Jurkat, Clone E6-1 (cell line): ENCODE results near the gene CTSC. TPM values are rescaled to one million over a fixed set of nuclear protein-coding genes. Genes with fewer than 3 reads are reported as not detected.
A peak's percentile ranks its signal among the peaks of the same experiment; 100 is the strongest.

Source experiments
- DNase-seq: peaks from one replicate; pipeline ENCODE4 v3.0.0-alpha.2; 2011; ENCODE audit warnings: low read depth, low spot score
- H3K4me3 ChIP-seq: 2 replicates; pipeline ENCODE4 v1.5.1; 2011; ENCODE audit warnings: mild to moderate bottlenecking, low read length, control low read depth, moderate library complexity
- polyA plus RNA-seq: library from polyadenylated mRNA; unstranded; fragments of >200 nt; gene quantifications from one replicate; pipeline ENCODE4 v1.2.1, GENCODE V29; 2012; ENCODE audit warnings: missing spikeins; ENCODE audit not compliant: insufficient read length, insufficient read depth

CTSC gene
- 159 TPM for polyA plus RNA-seq

- DNase-seq, result peak; percentile 90
- peak within 1 kb of the TSS; percentile 85 for H3K4me3 ChIP-seq
These were observed at the start of gene CTSC for GRCh38 chr11:88337181-88337986. TSS of gene CTSC (minus strand) at chr11:88337736. CDS start at chr11:88337672, 64 bp downstream.

- no peak overlapping the region for H3K4me3 ChIP-seq
- DNase-seq, result no peak
These were observed 47.1 kb upstream of the CTSC start for GRCh38 chr11:88384669-88385005.

- no peak overlapping the region for H3K4me3 ChIP-seq
- no peak for DNase-seq
These were observed 46.6 kb upstream of the CTSC start for GRCh38 chr11:88384004-88384668.

GRCh38 chr11:88383447-88383846 is 45.9 kb upstream of the CTSC start:
- DNase-seq, result no peak
- H3K4me3 ChIP-seq, result no peak overlapping the region

GRCh38 chr11:88379130-88379529 is 41.6 kb upstream of the CTSC start:
- no peak overlapping the region for H3K4me3 ChIP-seq
- DNase-seq, result no peak

GRCh38 chr11:88378422-88379066 is 41.0 kb upstream of the CTSC start:
- H3K4me3 ChIP-seq, result no peak overlapping the region
- DNase-seq, result no peak

- no peak overlapping the region for H3K4me3 ChIP-seq
- DNase-seq, result no peak
These were observed 40.1 kb upstream of the CTSC start for GRCh38 chr11:88377646-88378045.

- no peak overlapping the region for H3K4me3 ChIP-seq
- no peak for DNase-seq
These were observed 39.6 kb upstream of the CTSC start for GRCh38 chr11:88377144-88377543.

GRCh38 chr11:88375927-88376470 is 38.5 kb upstream of the CTSC start:
- DNase-seq, result no peak
- no peak overlapping the region for H3K4me3 ChIP-seq

- DNase-seq, result no peak
- H3K4me3 ChIP-seq, result no peak overlapping the region
These were observed 33.2 kb upstream of the CTSC start for GRCh38 chr11:88370782-88371181.

GRCh38 chr11:88367310-88367709 is 29.8 kb upstream of the CTSC start:
- DNase-seq, result peak; percentile 94
- H3K4me3 ChIP-seq, result no peak overlapping the region

GRCh38 chr11:88363648-88364065 is 26.1 kb upstream of the CTSC start:
- no peak overlapping the region for H3K4me3 ChIP-seq
- DNase-seq, result no peak

- H3K4me3 ChIP-seq, result no peak overlapping the region
- DNase-seq, result no peak
These were observed 25.5 kb upstream of the CTSC start for GRCh38 chr11:88363004-88363403.

GRCh38 chr11:88360141-88360540 is 22.6 kb upstream of the CTSC start:
- no peak for DNase-seq
- no peak overlapping the region for H3K4me3 ChIP-seq

- no peak overlapping the region for H3K4me3 ChIP-seq
- DNase-seq, result peak; percentile 60
These were observed 22.0 kb upstream of the CTSC start for GRCh38 chr11:88359541-88359940.

GRCh38 chr11:88359114-88359513 is 21.6 kb upstream of the CTSC start:
- no peak for DNase-seq
- no peak overlapping the region for H3K4me3 ChIP-seq

- DNase-seq, result no peak
- H3K4me3 ChIP-seq, result no peak overlapping the region
These were observed 20.5 kb upstream of the CTSC start for GRCh38 chr11:88358040-88358431.

GRCh38 chr11:88357323-88358039 is 19.9 kb upstream of the CTSC start:
- no peak overlapping the region for H3K4me3 ChIP-seq
- no peak for DNase-seq

GRCh38 chr11:88355887-88356286 is 18.4 kb upstream of the CTSC start:
- no peak overlapping the region for H3K4me3 ChIP-seq
- DNase-seq, result no peak
